DMS153 (cell line): Measurements from ENCODE around the gene RFPL4A.
"Not testable (repeated sequence)": the region's sequence is repeated elsewhere in the genome, so short reads cannot be mapped to it uniquely, and the experiment has no call there.

Experiments used
- DNase-seq: peaks from one replicate; lab custom pipeline; 2025; lab: John Stamatoyannopoulos, UW

Gene RFPL4A

GRCh38 chr19:55758797-55759196 lies at the start of gene RFPL4A:
Gene RFPL4A, plus strand, starts transcription at chr19:55759097. Its CDS starts 2,704 bp downstream, at chr19:55761801.
- not testable (repeated sequence) for DNase-seq

GRCh38 chr19:55711719-55712118 lies 47.2 kb upstream of the RFPL4A start:
- no peak for DNase-seq

- DNase-seq = no peak
Measured at GRCh38 chr19:55712804-55713631, 45.9 kb upstream of the RFPL4A start.

GRCh38 chr19:55716531-55716930 lies 42.4 kb upstream of the RFPL4A start:
- no peak for DNase-seq

- DNase-seq = no peak
Measured at GRCh38 chr19:55717251-55717650, 41.6 kb upstream of the RFPL4A start.

- not testable (repeated sequence) for DNase-seq
Measured at GRCh38 chr19:55717879-55718711, 40.8 kb upstream of the RFPL4A start.

- DNase-seq = no peak
Measured at GRCh38 chr19:55720214-55720746, 38.6 kb upstream of the RFPL4A start.

GRCh38 chr19:55720801-55721200 lies 38.1 kb upstream of the RFPL4A start:
- no peak for DNase-seq

GRCh38 chr19:55723491-55723890 lies 35.4 kb upstream of the RFPL4A start:
- DNase-seq = no peak

GRCh38 chr19:55730378-55730777 lies 28.5 kb upstream of the RFPL4A start:
- DNase-seq = not testable (repeated sequence)

GRCh38 chr19:55738302-55738701 lies 20.6 kb upstream of the RFPL4A start, which contains the start of gene NLRP9:
Gene NLRP9, minus strand, starts transcription at chr19:55738402. Its CDS starts 28 bp downstream, at chr19:55738374.
- DNase-seq = no peak

- DNase-seq = no peak
Measured at GRCh38 chr19:55750715-55751114, 8.2 kb upstream of the RFPL4A start.

GRCh38 chr19:55753401-55753800 lies 5.5 kb upstream of the RFPL4A start:
- no peak for DNase-seq

- not testable (repeated sequence) for DNase-seq
Measured at GRCh38 chr19:55756808-55757207, 2.1 kb upstream of the RFPL4A start.

- no peak for DNase-seq
Measured at GRCh38 chr19:55766466-55766865, 7.6 kb downstream of the RFPL4A start.

- DNase-seq = not testable (repeated sequence)
Measured at GRCh38 chr19:55768818-55769217, 9.9 kb downstream of the RFPL4A start, which contains the start of gene RFPL4AL1. Gene RFPL4AL1, plus strand, starts transcription at chr19:55769118. Its CDS starts 2,687 bp downstream, at chr19:55771805.

GRCh38 chr19:55769632-55770031 lies 10.7 kb downstream of the RFPL4A start:
- DNase-seq = not testable (repeated sequence)

GRCh38 chr19:55777528-55777927 lies 18.6 kb downstream of the RFPL4A start:
- peak; percentile 12 for DNase-seq

- no peak for DNase-seq
Measured at GRCh38 chr19:55778331-55778730, 19.4 kb downstream of the RFPL4A start.

GRCh38 chr19:55781112-55781511 lies 22.2 kb downstream of the RFPL4A start:
- DNase-seq = no peak

- no peak for DNase-seq
Measured at GRCh38 chr19:55795021-55795420, 36.1 kb downstream of the RFPL4A start.

GRCh38 chr19:55801416-55801815 lies 42.5 kb downstream of the RFPL4A start:
- no peak for DNase-seq
